ENCODE measurements around the gene MSI2.

- TF ChIP-seq CTCF (IDR thresholded peaks at IDR 0.05) (no peak), EP300 (IDR thresholded peaks at IDR 0.05) (no peak)
Measured at GRCh38 chr17:57514614-57515013, 258.3 kb downstream of the MSI2 start.

All from sigmoid colon (tissue), 4 donors.